ENCODE data around the gene ZGPAT. TPM values are rescaled to one million over a fixed set of nuclear protein-coding genes. Genes with fewer than 3 reads are reported as not detected.
A peak's percentile ranks its signal among the peaks of the same experiment; 100 is the strongest.

Gene ZGPAT
- total and polyA plus RNA-seq, 2 of the 13 experiments (the other 11 are each of a cell fraction or from before 2014, with no cell fraction given) = 23.0 to 41.9 TPM

GRCh38 chr20:63737945-63738686 lies 30.3 kb downstream of the ZGPAT start (continued):
- TF ChIP-seq ZBTB40 (IDR thresholded peaks at IDR 0.05) (no peak), ZBTB40 (CRISPR knock-in tag; IDR thresholded peaks at IDR 0.05) (peak; percentile 92), MZF1 (CRISPR knock-in tag; IDR thresholded peaks at IDR 0.05; ENCODE audit: borderline replicate concordance) (peak; percentile 96; the same call in 1 of the 2 replicates), ATAD3A (CRISPR knock-in tag; IDR thresholded peaks at IDR 0.05) (0 out of 2 replicates have a peak, but pooled peaks have one; percentile 37), ZNF792 (CRISPR knock-in tag; IDR thresholded peaks at IDR 0.05) (peak; percentile 57; the same call in 1 of the 2 replicates), GATA4 (IDR thresholded peaks at IDR 0.05; ENCODE audit: borderline replicate concordance, low read depth) (peak; percentile 68; the same call in 1 of the 2 replicates), ZBTB1 (CRISPR knock-in tag; IDR thresholded peaks at IDR 0.05; ENCODE audit: borderline replicate concordance) (0 out of 2 replicates have a peak, but pooled peaks have one; percentile 32), ZSCAN30 (CRISPR knock-in tag; IDR thresholded peaks at IDR 0.05) (0 out of 2 replicates have a peak, but pooled peaks have one; percentile 78), ZNF260 (CRISPR knock-in tag; IDR thresholded peaks at IDR 0.05; ENCODE audit: borderline replicate concordance, low read depth) (0 out of 2 replicates have a peak, but pooled peaks have one; percentile 62), FOXJ3 (CRISPR knock-in tag; IDR thresholded peaks at IDR 0.05; ENCODE audit: borderline replicate concordance) (no peak), ELF3 (CRISPR knock-in tag; IDR thresholded peaks at IDR 0.05) (peak; percentile 71), ZNF605 (CRISPR knock-in tag; IDR thresholded peaks at IDR 0.05) (0 out of 2 replicates have a peak, but pooled peaks have one; percentile 11), ZBTB7B (CRISPR knock-in tag; IDR thresholded peaks at IDR 0.05) (0 out of 2 replicates have a peak, but pooled peaks have one; percentile 28)
- TF ChIP-seq, protein P1, sequence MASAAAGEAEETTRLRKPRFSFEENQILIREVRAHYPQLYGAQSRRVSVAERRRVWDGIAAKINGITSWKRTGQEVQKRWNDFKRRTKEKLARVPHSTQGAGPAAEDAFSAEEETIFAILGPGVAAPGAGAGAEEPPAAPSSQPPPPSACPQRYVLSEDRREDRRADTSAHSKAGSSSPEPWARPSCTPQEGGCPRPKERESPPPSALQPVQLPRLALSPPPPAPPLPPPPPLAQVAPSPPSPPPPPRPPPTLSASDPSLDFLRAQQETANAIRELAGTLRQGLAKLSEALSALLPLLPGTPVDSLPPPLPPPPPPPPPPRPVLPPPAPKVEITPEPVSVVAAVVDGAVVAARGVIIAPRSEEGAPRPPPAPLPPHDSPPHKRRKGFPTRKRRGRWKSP (CRISPR knock-in tag; IDR thresholded peaks at IDR 0.05) = 0 out of 2 replicates have a peak, but pooled peaks have one; percentile 15
- TF ChIP-seq, protein P2, sequence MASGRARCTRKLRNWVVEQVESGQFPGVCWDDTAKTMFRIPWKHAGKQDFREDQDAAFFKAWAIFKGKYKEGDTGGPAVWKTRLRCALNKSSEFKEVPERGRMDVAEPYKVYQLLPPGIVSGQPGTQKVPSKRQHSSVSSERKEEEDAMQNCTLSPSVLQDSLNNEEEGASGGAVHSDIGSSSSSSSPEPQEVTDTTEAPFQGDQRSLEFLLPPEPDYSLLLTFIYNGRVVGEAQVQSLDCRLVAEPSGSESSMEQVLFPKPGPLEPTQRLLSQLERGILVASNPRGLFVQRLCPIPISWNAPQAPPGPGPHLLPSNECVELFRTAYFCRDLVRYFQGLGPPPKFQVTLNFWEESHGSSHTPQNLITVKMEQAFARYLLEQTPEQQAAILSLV (CRISPR knock-in tag; IDR thresholded peaks at IDR 0.05; ENCODE audit: borderline replicate concordance) = no peak; the same call in 1 of the 2 replicates
